GM18861 (cell line): ENCODE measurements around the gene CHKB.
"Not testable (repeated sequence)": the region's sequence is repeated elsewhere in the genome, so short reads cannot be mapped to it uniquely, and the experiment has no call there.

Experiments
- ATAC-seq: cut with Tn5 transposase; IDR thresholded peaks from one replicate; pipeline ENCODE4 v1.9.1; 2021; ENCODE audit not compliant: unreplicated experiment

The CHKB gene, protein sequence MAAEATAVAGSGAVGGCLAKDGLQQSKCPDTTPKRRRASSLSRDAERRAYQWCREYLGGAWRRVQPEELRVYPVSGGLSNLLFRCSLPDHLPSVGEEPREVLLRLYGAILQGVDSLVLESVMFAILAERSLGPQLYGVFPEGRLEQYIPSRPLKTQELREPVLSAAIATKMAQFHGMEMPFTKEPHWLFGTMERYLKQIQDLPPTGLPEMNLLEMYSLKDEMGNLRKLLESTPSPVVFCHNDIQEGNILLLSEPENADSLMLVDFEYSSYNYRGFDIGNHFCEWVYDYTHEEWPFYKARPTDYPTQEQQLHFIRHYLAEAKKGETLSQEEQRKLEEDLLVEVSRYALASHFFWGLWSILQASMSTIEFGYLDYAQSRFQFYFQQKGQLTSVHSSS

GRCh38 chr22:50582493-50583293 lies at the start of gene CHKB:
TSS of gene CHKB (minus strand) at chr22:50582849. CDS start at chr22:50582781, 68 bp downstream.
- peak; percentile 86 for ATAC-seq

- no peak for ATAC-seq
Measured at GRCh38 chr22:50630376-50630775, 47.7 kb upstream of the CHKB start.

- no peak for ATAC-seq
Measured at GRCh38 chr22:50628543-50629134, 46.0 kb upstream of the CHKB start.

GRCh38 chr22:50627642-50628542 lies 45.2 kb upstream of the CHKB start, which contains the start of gene ARSA:
TSS of gene ARSA (minus strand) at chr22:50628152. CDS start at chr22:50627779, 373 bp downstream.
- peak; percentile 53 for ATAC-seq

- no peak for ATAC-seq
Measured at GRCh38 chr22:50626850-50627641, 44.4 kb upstream of the CHKB start.

GRCh38 chr22:50626314-50626849 lies 43.7 kb upstream of the CHKB start:
- no peak for ATAC-seq

- no peak for ATAC-seq
Measured at GRCh38 chr22:50625568-50626313, 43.1 kb upstream of the CHKB start.

DNA sequence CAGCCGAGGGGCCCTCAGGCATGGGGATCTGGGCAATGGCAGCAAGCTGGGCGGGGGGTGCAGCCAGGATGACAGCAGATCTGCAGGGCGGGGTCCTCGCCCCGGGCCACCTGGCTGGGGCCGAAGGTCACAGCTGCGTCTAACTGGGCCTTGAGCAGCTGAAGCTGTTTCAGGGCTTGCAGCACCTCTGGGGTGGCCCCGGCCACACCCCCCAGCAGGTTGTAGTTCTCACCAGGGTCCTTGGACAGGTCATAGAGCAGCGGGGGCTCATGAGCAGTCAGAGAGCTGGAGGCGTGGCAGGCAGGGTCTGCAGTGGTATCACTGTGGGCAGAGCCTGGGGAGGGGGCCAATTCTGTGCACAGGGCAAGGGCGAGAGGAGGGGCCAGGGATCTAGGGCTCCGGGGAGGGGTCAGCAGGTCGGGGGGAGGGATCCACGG lies 42.5 kb upstream of the CHKB start:
- no peak for ATAC-seq

DNA sequence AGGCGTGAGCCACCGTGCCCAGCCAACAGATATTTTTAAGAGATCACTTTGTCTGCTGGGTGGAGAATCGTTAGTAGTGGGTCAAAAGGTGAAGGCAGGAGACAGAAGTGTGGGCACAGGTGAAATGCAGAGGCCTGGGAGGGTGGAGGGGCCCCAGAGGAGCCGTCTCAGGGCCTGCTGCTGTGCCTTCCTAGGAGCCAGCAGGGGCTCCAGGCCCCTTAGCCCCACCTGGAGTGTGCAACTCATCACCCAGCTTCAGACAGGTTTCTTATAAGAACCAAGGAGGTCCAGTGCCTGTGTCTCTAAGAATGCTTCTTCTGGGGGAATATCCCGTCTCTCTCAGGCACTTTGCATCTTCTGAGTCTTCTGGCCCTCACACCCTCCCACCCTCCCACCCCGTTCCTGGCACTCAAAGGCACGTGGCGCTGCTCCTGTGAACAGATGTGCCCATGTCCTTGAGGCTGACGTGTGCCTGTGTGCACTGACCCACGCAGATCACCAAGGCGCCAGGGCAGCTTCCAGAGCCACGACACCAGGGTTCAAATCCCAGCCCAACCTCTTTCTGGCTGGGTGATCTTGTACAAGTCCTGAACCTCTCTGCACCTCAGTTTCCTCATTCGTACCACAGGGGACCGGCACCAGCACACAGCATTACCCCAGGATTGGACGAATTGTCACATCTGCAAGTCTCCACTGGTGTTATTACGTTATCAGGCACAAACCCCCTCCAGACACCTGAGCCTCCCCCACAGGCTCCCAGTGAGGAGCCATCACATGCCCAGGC lies 41.9 kb upstream of the CHKB start:
- ATAC-seq, result no peak

GRCh38 chr22:50622723-50623327 lies 40.2 kb upstream of the CHKB start:
- ATAC-seq, result no peak

GRCh38 chr22:50621948-50622722 lies 39.5 kb upstream of the CHKB start:
- ATAC-seq, result no peak

GRCh38 chr22:50621356-50621880 lies 38.8 kb upstream of the CHKB start:
- peak; percentile 32 for ATAC-seq

DNA sequence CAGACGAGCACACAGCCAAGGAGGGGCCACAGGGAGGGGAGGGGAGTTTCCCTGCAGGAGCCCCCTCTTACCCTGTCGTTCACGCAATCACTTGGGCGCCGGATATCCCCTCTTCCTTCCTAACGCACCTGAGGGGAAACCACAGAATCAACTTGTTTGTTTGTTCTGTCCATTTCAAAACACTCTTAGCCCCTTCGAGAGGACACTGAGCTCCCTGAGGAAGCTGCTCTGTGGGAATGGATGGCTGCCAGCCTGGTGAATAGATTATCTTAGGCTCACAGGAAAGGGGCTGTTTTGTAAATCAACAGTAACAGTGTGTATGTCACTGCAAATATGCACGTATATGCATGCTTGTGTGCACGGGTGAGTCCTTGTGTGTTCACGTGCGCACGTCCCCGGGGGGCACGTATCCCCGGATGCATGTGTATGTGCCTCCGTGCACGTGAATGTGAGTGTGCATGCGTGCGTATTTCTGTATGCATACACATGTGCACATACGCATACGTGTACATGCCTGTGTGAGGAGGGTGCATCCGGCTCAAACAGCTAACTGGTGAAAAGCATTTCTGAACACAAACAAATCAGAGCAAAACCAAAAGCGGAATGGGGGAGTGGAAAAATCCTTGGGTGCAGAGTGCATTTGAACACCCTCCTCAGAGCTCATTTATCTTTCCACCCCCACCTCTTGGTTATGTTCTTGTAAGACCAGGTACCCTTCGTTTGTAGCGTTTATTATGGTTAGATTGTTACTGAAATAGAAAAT lies 38.1 kb upstream of the CHKB start:
- ATAC-seq, result peak; percentile 32

GRCh38 chr22:50614296-50614695 lies 31.6 kb upstream of the CHKB start:
- ATAC-seq, result not testable (repeated sequence)

DNA sequence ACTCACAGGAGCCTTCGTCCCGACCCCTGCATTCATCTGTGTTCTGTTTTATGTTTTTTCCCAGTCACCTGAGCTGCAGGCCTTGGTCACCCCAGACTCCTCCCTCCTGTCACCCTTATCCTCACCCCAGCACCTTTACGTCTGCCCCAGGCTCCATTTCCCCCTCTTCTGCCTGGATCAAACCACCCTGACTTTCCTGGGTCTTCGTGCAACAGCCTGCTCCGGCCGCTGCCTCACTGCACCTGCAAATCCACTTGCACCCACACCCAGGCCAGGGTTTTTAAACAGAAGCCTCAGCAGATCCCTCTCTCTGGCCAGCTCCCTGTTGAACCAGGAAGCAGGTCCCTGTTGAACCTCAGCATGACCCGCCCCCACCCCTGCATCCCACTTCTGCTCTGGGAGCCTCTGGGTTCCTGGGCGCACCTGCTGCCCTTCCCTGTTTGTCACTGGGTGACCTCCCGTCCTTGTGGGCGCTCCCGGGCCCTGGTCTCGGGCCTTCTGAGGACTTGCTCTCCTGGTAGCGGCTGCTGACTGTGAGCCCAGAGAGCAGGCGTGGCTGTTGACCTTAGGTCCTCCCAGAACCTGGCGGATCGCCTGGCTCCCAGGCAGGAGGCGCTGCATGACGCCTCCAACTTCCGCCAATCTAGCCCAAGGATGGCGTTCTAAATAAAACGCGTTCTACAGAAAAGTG lies 30.8 kb upstream of the CHKB start:
- ATAC-seq, result no peak
